ENCODE results near the gene FBXO10. TPM values are rescaled to one million over a fixed set of nuclear protein-coding genes. Genes with fewer than 3 reads are reported as not detected.

Gene FBXO10
- total RNA-seq, 1 experiment from 2014 or later = 5.3 TPM

DNA sequence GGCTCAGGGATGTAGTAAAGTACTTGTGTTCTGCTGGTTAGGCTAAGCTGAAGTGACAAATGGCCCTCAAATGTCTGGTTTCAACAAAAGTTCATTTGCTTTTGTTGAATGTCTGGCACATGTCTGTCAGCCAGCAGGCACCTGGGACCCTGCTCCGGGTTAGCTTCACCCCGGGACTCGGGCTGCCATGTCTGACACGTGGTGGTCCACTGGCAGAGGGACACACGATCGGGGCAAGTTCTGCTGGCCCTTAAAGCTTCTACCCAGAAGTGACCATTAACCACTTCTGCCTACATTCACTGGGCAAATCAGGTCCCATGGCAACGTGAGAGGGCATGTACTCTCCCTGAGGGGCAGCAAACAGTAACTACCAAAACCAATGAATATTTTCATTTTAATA is 66.6 kb downstream of the FBXO10 start:
- RAD21 ChIA-PET (ENCODE audit: low non-redundant PET in 1 of 2, low total read pairs in 2 of 2, uncharacterized antibody in 2 of 2, unreplicated experiment in 2 of 2) = no interaction called here
- ATAC-seq (no peak), DNase-seq (ENCODE audit: low read depth, low spot score) (no peak)
- TF ChIP-seq SRF (IDR thresholded peaks at IDR 0.05; ENCODE audit: low read depth) = no peak
- Histone ChIP-seq H3K27me3 (ENCODE audit: insufficient read depth, low read length) (no peaks in the 10 kb centered on the region), H3K79me2 (ENCODE audit: insufficient read depth, low read length) (no peaks in the 10 kb centered on the region), H3K9ac (ENCODE audit: low read length) (no peak overlapping the region), H2AFZ (ENCODE audit: low read depth, low read length, poor library complexity, severe bottlenecking) (no peak overlapping the region), H3K4me2 (ENCODE audit: low read length) (no peak overlapping the region), H3K27ac (ENCODE audit: low read depth, low read length) (no peak overlapping the region), H4K20me1 (ENCODE audit: insufficient read depth) (no peaks in the 10 kb centered on the region; the same call in 1 of the 2 replicates), H3K4me1 (ENCODE audit: control insufficient read depth in 1 of 2, insufficient read depth in 2 of 2, low read length in 2 of 2) (no peaks in the 10 kb centered on the region; a peak in 1 of 4 replicates), H3K4me3 (replicated peaks in 1 of 2; ENCODE audit: low read depth in 1 of 2, low read length in 2 of 2) (no peak overlapping the region), H3K9me3 (ENCODE audit: control insufficient read depth in 1 of 2, insufficient read depth in 1 of 2, low read depth in 1 of 2, low read length in 2 of 2) (no peaks in the 10 kb centered on the region), H3K36me3 (ENCODE audit: control insufficient read depth in 1 of 2, insufficient read depth in 2 of 2, low read length in 2 of 2) (peaks cover 2 to 15% of the 10 kb centered on the region in 2 experiments; a peak in 2 of 4 replicates), H3K9me2 (ENCODE audit: insufficient read depth) (no peaks in the 10 kb centered on the region)
- intact Hi-C loops (cut with micrococcal nuclease) = no loop called here
- POLR2A ChIA-PET = no interaction called here
- CTCF ChIA-PET = no interaction called here
- BruUV-seq (replicated peaks) = no TSS peak

DNA sequence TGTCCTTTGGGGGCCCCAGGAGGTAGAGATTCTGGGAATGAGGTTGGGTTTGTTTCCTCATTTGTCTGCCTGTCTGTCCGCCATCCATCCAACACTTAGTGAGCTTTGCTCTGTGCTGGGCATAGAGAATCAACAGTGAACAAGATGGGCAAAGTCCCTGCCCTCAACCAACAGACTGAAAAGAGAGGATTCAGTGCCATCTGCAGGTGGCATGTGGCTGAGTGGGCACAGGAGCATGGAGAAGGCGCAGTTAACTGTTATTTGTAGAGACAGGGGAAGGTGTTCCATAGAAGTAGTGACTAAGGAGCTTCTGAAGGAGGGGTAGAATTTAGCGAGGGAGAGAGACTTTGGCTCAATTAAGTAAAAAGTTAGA is 67.4 kb downstream of the FBXO10 start:
- Histone ChIP-seq H3K4me1 (ENCODE audit: control insufficient read depth in 1 of 2, insufficient read depth in 2 of 2, low read length in 2 of 2) (no peaks in the 10 kb centered on the region; a peak in 1 of 4 replicates), H3K4me2 (ENCODE audit: low read length) (no peak overlapping the region), H3K79me2 (ENCODE audit: insufficient read depth, low read length) (peaks cover 2% of the 10 kb centered on the region; the same call in 1 of the 2 replicates), H3K36me3 (ENCODE audit: control insufficient read depth in 1 of 2, insufficient read depth in 2 of 2, low read length in 2 of 2) (peaks cover 2 to 16% of the 10 kb centered on the region in 2 experiments; a peak in 2 of 4 replicates), H4K20me1 (ENCODE audit: insufficient read depth) (no peaks in the 10 kb centered on the region; the same call in 1 of the 2 replicates), H3K27ac (ENCODE audit: low read depth, low read length) (no peak overlapping the region), H3K9me2 (ENCODE audit: insufficient read depth) (no peaks in the 10 kb centered on the region), H2AFZ (ENCODE audit: low read depth, low read length, poor library complexity, severe bottlenecking) (no peak overlapping the region), H3K4me3 (replicated peaks in 1 of 2; ENCODE audit: low read depth in 1 of 2, low read length in 2 of 2) (no peak overlapping the region), H3K9ac (ENCODE audit: low read length) (no peak overlapping the region), H3K9me3 (ENCODE audit: control insufficient read depth in 1 of 2, insufficient read depth in 1 of 2, low read depth in 1 of 2, low read length in 2 of 2) (no peaks in the 10 kb centered on the region), H3K27me3 (ENCODE audit: insufficient read depth, low read length) (no peaks in the 10 kb centered on the region)
- RAD21 ChIA-PET (ENCODE audit: low non-redundant PET in 1 of 2, low total read pairs in 2 of 2, uncharacterized antibody in 2 of 2, unreplicated experiment in 2 of 2) = no interaction called here
- CTCF ChIA-PET = no interaction called here
- POLR2A ChIA-PET = no interaction called here
- intact Hi-C loops (cut with micrococcal nuclease) = no loop called here
- ATAC-seq = no peak
- no peak for DNase-seq (ENCODE audit: low read depth, low spot score)
- TF ChIP-seq EZH2 (IDR thresholded peaks at IDR 0.05) (no peak), POLR2A (IDR thresholded peaks at IDR 0.05; ENCODE audit: borderline replicate concordance, extremely low read depth, insufficient read depth, insufficient read length) (no peak), RAD21 (IDR thresholded peaks at IDR 0.05; ENCODE audit: low read depth) (peak; percentile 35)
- TF ChIP-seq, protein P1, sequence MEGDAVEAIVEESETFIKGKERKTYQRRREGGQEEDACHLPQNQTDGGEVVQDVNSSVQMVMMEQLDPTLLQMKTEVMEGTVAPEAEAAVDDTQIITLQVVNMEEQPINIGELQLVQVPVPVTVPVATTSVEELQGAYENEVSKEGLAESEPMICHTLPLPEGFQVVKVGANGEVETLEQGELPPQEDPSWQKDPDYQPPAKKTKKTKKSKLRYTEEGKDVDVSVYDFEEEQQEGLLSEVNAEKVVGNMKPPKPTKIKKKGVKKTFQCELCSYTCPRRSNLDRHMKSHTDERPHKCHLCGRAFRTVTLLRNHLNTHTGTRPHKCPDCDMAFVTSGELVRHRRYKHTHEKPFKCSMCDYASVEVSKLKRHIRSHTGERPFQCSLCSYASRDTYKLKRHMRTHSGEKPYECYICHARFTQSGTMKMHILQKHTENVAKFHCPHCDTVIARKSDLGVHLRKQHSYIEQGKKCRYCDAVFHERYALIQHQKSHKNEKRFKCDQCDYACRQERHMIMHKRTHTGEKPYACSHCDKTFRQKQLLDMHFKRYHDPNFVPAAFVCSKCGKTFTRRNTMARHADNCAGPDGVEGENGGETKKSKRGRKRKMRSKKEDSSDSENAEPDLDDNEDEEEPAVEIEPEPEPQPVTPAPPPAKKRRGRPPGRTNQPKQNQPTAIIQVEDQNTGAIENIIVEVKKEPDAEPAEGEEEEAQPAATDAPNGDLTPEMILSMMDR (IDR thresholded peaks at IDR 0.05 in 2 of 3, conservative IDR thresholded peaks at IDR 0.05 in 1 of 3; ENCODE audit: borderline replicate concordance in 1 of 3, insufficient read depth in 1 of 3, low read depth in 2 of 3, low read length in 2 of 3) = 0 out of 6 replicates have a peak, but pooled peaks of 1 of the 3 experiments have one; percentile 8
- TF ChIP-seq, protein P2, sequence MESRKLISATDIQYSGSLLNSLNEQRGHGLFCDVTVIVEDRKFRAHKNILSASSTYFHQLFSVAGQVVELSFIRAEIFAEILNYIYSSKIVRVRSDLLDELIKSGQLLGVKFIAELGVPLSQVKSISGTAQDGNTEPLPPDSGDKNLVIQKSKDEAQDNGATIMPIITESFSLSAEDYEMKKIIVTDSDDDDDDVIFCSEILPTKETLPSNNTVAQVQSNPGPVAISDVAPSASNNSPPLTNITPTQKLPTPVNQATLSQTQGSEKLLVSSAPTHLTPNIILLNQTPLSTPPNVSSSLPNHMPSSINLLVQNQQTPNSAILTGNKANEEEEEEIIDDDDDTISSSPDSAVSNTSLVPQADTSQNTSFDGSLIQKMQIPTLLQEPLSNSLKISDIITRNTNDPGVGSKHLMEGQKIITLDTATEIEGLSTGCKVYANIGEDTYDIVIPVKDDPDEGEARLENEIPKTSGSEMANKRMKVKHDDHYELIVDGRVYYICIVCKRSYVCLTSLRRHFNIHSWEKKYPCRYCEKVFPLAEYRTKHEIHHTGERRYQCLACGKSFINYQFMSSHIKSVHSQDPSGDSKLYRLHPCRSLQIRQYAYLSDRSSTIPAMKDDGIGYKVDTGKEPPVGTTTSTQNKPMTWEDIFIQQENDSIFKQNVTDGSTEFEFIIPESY (IDR thresholded peaks at IDR 0.05; ENCODE audit: extremely low read depth, insufficient replicate concordance, low read length) = no peak
- TF ChIP-seq, protein P3, sequence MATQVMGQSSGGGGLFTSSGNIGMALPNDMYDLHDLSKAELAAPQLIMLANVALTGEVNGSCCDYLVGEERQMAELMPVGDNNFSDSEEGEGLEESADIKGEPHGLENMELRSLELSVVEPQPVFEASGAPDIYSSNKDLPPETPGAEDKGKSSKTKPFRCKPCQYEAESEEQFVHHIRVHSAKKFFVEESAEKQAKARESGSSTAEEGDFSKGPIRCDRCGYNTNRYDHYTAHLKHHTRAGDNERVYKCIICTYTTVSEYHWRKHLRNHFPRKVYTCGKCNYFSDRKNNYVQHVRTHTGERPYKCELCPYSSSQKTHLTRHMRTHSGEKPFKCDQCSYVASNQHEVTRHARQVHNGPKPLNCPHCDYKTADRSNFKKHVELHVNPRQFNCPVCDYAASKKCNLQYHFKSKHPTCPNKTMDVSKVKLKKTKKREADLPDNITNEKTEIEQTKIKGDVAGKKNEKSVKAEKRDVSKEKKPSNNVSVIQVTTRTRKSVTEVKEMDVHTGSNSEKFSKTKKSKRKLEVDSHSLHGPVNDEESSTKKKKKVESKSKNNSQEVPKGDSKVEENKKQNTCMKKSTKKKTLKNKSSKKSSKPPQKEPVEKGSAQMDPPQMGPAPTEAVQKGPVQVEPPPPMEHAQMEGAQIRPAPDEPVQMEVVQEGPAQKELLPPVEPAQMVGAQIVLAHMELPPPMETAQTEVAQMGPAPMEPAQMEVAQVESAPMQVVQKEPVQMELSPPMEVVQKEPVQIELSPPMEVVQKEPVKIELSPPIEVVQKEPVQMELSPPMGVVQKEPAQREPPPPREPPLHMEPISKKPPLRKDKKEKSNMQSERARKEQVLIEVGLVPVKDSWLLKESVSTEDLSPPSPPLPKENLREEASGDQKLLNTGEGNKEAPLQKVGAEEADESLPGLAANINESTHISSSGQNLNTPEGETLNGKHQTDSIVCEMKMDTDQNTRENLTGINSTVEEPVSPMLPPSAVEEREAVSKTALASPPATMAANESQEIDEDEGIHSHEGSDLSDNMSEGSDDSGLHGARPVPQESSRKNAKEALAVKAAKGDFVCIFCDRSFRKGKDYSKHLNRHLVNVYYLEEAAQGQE (IDR thresholded peaks at IDR 0.05; ENCODE audit: low read depth) = no peak
- no TSS peak for BruUV-seq (replicated peaks)
